Neural cell (in vitro differentiated cells): ENCODE data around the gene CACTIN. TPM values are rescaled to one million over a fixed set of nuclear protein-coding genes. Genes with fewer than 3 reads are reported as not detected.

Source experiments
- H2AFZ ChIP-seq: fragments of 200-600, 300-800 bp; sonication (generic), shearing (Covaris generic); 2 replicates; pipeline ENCODE4 v1.6.0; 2014; ENCODE audit warnings: low read depth, mild to moderate bottlenecking, antibody characterized with exemption, low read length, moderate library complexity
- H3F3A ChIP-seq: fragments of 200-600 bp; shearing (Covaris generic); 2 replicates; pipeline ENCODE4 v1.6.1; 2016; ENCODE audit warnings: mild to moderate bottlenecking, moderate library complexity, mixed read lengths, antibody characterized with exemption, low read length; ENCODE audit not compliant: insufficient read depth, poor library complexity, severe bottlenecking
- H3K27ac ChIP-seq: fragments of 200-600, 300-800 bp; sonication (generic), shearing (Covaris generic); 2 replicates; pipeline ENCODE4 v1.5.1; 2014; ENCODE audit warnings: mild to moderate bottlenecking, low read length, moderate library complexity
- H3K27me3 ChIP-seq: fragments of 300-800, 200-600 bp; sonication (generic), shearing (Covaris generic); 2 replicates; pipeline ENCODE4 v1.6.0; 2014; ENCODE audit warnings: mild to moderate bottlenecking, low read depth, low read length, moderate library complexity; ENCODE audit not compliant: insufficient read depth
- H3K36me3 ChIP-seq: fragments of 300-800, 200-600 bp; sonication (generic), shearing (Covaris generic); 2 replicates; pipeline ENCODE4 v1.5.1; 2014; ENCODE audit warnings: mild to moderate bottlenecking, antibody characterized with exemption, low read length, moderate library complexity; ENCODE audit not compliant: insufficient read depth
- H3K4me2 ChIP-seq: fragments of 300-800, 200-600 bp; sonication (generic), shearing (Covaris generic); 2 replicates; pipeline ENCODE4 v1.6.0; 2014; ENCODE audit warnings: mild to moderate bottlenecking, low read length
- H3K4me3 ChIP-seq: fragments of 300-800, 200-600 bp; sonication (generic), shearing (Covaris generic); 2 replicates; pipeline ENCODE4 v1.5.1; 2014; ENCODE audit warnings: mild to moderate bottlenecking, low read length, moderate library complexity
- H3K79me2 ChIP-seq: fragments of 200-600 bp; shearing (Covaris generic); replicated peaks from 2 replicates; pipeline ENCODE4 v1.6.0; 2014; ENCODE audit warnings: mild to moderate bottlenecking, low read length, moderate library complexity; ENCODE audit not compliant: insufficient read depth
- H3K9ac ChIP-seq: fragments of 300-800, 200-600 bp; sonication (generic), shearing (Covaris generic); 2 replicates; pipeline ENCODE4 v1.6.1; 2016; ENCODE audit warnings: mild to moderate bottlenecking, low read length, mixed read lengths
- H3K9me2 ChIP-seq: fragments of 200-600 bp; shearing (Covaris generic); 2 replicates; pipeline ENCODE4 v1.6.1; 2016; ENCODE audit warnings: mild to moderate bottlenecking, low read length, mixed read lengths; ENCODE audit not compliant: insufficient read depth
- H3K9me3 ChIP-seq: fragments of 200-600, 300-800 bp; sonication (generic), shearing (Covaris generic); 2 replicates; pipeline ENCODE4 v1.6.1; 2016; ENCODE audit warnings: mild to moderate bottlenecking, mixed run types, low read length, moderate library complexity, mixed read lengths
- H4K20me1 ChIP-seq: fragments of 200-600 bp; shearing (Covaris generic); 2 replicates; pipeline ENCODE4 v1.6.1; 2016; ENCODE audit warnings: mild to moderate bottlenecking, mixed run types; ENCODE audit not compliant: insufficient read depth
- EP300 ChIP-seq: fragments of 450-650 bp; conservative IDR thresholded peaks from 2 replicates; pipeline ENCODE4 v1.6.1; 2014; ENCODE audit warnings: antibody characterized with exemption, mild to moderate bottlenecking, moderate library complexity; ENCODE audit not compliant: poor library complexity, severe bottlenecking
- EZH2 ChIP-seq: fragments of 200-600, 300-800 bp; shearing (Covaris generic), sonication (generic); IDR thresholded peaks from 2 replicates; pipeline ENCODE4 v1.6.1; 2014; ENCODE audit warnings: antibody characterized with exemption, low read length, borderline replicate concordance, mild to moderate bottlenecking; ENCODE audit not compliant: insufficient read depth, poor library complexity, severe bottlenecking
- MXI1 ChIP-seq: fragments of 450-650 bp; conservative IDR thresholded peaks from 2 replicates; pipeline ENCODE4 v1.6.1; 2014; ENCODE audit warnings: antibody characterized with exemption, mild to moderate bottlenecking; ENCODE audit not compliant: poor library complexity, severe bottlenecking
- POLR2AphosphoS5 ChIP-seq: IDR thresholded peaks from 2 replicates; pipeline ENCODE4 v1.6.1; 2012
- RAD21 ChIP-seq: fragments of 450-650 bp; conservative IDR thresholded peaks from 2 replicates; pipeline ENCODE4 v1.6.1; 2014; ENCODE audit warnings: antibody characterized with exemption, mild to moderate bottlenecking, moderate library complexity
- REST ChIP-seq: IDR thresholded peaks from 2 replicates; pipeline ENCODE4 v1.6.1; 2012; ENCODE audit warnings: borderline replicate concordance
- SMC3 ChIP-seq: fragments of 450-650 bp; conservative IDR thresholded peaks from 2 replicates; pipeline ENCODE4 v1.6.1; 2014; ENCODE audit warnings: antibody characterized with exemption, mild to moderate bottlenecking, moderate library complexity; ENCODE audit not compliant: poor library complexity
- TAF1 ChIP-seq: IDR thresholded peaks from 2 replicates; pipeline ENCODE4 v1.6.1; 2012; ENCODE audit warnings: low read depth
- polyA plus RNA-seq: library from polyadenylated mRNA; depleted of rRNA; stranded (reverse); fragments of >200 nt; gene quantifications from 2 replicates; pipeline ENCODE4 v1.2.3, GENCODE V29; 2014
- TF ChIP-seq, protein P1 (sequence below): fragments of 450-650 bp; IDR thresholded peaks from 2 replicates; pipeline ENCODE4 v1.5.1; 2014; ENCODE audit warnings: antibody characterized with exemption, mild to moderate bottlenecking, moderate library complexity; ENCODE audit not compliant: poor library complexity, severe bottlenecking

Gene CACTIN
- polyA plus RNA-seq, 1 donor from 2014 or later, result 21.4 TPM

GRCh38 chr19:3660493-3661219 lies 34.1 kb upstream of the CACTIN start:
- no peak overlapping the region for H3K27ac ChIP-seq
- no peaks in the 10 kb centered on the region for H3F3A ChIP-seq
- H3K4me3 ChIP-seq, result no peak overlapping the region
- no peak for TF ChIP-seq EP300
- TF ChIP-seq RAD21, result no peak
- TF ChIP-seq SMC3, result no peak
- TF ChIP-seq POLR2AphosphoS5, result no peak
- no peak for TF ChIP-seq MXI1
- no peak for TF ChIP-seq TAF1
- TF ChIP-seq, protein P1, sequence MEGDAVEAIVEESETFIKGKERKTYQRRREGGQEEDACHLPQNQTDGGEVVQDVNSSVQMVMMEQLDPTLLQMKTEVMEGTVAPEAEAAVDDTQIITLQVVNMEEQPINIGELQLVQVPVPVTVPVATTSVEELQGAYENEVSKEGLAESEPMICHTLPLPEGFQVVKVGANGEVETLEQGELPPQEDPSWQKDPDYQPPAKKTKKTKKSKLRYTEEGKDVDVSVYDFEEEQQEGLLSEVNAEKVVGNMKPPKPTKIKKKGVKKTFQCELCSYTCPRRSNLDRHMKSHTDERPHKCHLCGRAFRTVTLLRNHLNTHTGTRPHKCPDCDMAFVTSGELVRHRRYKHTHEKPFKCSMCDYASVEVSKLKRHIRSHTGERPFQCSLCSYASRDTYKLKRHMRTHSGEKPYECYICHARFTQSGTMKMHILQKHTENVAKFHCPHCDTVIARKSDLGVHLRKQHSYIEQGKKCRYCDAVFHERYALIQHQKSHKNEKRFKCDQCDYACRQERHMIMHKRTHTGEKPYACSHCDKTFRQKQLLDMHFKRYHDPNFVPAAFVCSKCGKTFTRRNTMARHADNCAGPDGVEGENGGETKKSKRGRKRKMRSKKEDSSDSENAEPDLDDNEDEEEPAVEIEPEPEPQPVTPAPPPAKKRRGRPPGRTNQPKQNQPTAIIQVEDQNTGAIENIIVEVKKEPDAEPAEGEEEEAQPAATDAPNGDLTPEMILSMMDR, result no peak
- TF ChIP-seq REST, result no peak
- no peak for TF ChIP-seq EZH2
- H2AFZ ChIP-seq, result no peak overlapping the region
- peaks cover 12% of the 10 kb centered on the region for H3K36me3 ChIP-seq
- no peaks in the 10 kb centered on the region for H3K79me2 ChIP-seq
- H3K27me3 ChIP-seq, result no peaks in the 10 kb centered on the region
- H3K9ac ChIP-seq, result no peak overlapping the region
- H3K9me2 ChIP-seq, result no peaks in the 10 kb centered on the region
- H3K9me3 ChIP-seq, result no peaks in the 10 kb centered on the region
- H3K4me2 ChIP-seq, result no peak overlapping the region
- no peaks in the 10 kb centered on the region for H4K20me1 ChIP-seq

- no peaks in the 10 kb centered on the region for H3F3A ChIP-seq
- H3K79me2 ChIP-seq, result no peaks in the 10 kb centered on the region
- TF ChIP-seq TAF1 (no peak), REST (no peak), EZH2 (no peak), SMC3 (no peak), MXI1 (no peak), POLR2AphosphoS5 (no peak), EP300 (no peak), RAD21 (no peak)
- TF ChIP-seq, protein P1, result no peak
- H3K9ac ChIP-seq, result no peak overlapping the region
- no peaks in the 10 kb centered on the region for H3K9me3 ChIP-seq
- no peak overlapping the region for H3K4me2 ChIP-seq
- no peaks in the 10 kb centered on the region for H3K27me3 ChIP-seq
- no peak overlapping the region for H3K27ac ChIP-seq
- H2AFZ ChIP-seq, result no peak overlapping the region
- no peaks in the 10 kb centered on the region for H3K9me2 ChIP-seq
- H4K20me1 ChIP-seq, result no peaks in the 10 kb centered on the region
- peaks cover 12% of the 10 kb centered on the region for H3K36me3 ChIP-seq
- no peak overlapping the region for H3K4me3 ChIP-seq
Observed at GRCh38 chr19:3659746-3660112, 33.1 kb upstream of the CACTIN start.
